Kasumi-1 (cell line): ENCODE results near the gene PCED1B.
"Not testable (repeated sequence)": the region's sequence is repeated elsewhere in the genome, so short reads cannot be mapped to it uniquely, and the experiment has no call there.

Experiments
- DNase-seq, 2 experiments: peaks; one replicate each; lab custom pipeline; 2025; lab: John Stamatoyannopoulos, UW

PCED1B gene

GRCh38 chr12:47088021-47088944 lies 8.9 kb downstream of the PCED1B start:
- no peak for DNase-seq

DNA sequence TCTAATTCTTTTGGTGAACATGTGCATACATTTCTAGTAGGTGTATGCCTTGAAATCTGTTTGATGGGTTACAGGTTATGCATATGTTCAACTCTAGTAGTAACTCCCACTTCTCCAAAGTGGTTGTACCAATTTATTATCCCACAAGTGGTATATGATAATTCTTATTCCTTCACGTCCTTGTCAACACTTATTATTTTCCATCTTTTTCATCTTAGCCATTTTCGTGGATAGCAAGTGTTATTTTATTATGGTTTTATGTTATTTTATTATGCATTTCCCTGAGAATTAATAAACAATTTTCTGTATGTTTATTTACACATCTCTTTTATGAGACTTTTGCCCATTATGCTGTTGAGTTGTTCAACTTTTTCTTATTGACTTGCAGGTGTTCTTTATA lies 11.6 kb downstream of the PCED1B start:
- DNase-seq = no peak

GRCh38 chr12:47094804-47095203 lies 15.4 kb downstream of the PCED1B start:
- DNase-seq = no peak

- no peak for DNase-seq
These were observed 16.2 kb downstream of the PCED1B start for GRCh38 chr12:47095446-47096236.

DNA sequence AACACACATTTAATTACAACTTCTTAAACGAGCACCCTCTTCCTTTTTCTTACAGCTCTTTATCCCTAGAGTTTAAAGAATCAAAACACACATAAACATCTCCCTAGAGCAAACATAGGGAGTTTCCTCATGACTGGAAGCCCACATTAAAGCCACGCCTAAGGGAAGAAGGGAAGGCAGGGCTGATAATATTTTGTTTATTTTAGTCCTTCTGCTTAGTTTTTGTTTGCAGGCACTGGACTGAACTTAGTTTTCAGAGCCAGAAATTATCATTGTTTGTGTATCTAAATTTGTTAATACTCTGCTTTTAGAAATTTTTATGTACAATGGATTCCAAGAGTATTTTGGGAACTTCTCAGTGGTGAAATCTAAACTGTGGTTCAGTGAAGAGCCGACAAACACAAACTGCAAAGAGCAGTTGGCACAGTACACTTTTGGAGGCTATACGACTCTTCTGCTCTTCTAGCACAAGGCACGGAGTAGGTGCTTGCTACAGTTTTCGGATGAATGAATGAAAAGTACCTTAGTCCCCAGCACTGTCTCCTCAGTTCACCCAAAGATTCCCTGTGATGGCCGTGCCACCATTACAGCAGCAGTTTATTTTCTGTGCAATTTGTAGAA lies 18.0 kb downstream of the PCED1B start:
- no peak for DNase-seq

DNA sequence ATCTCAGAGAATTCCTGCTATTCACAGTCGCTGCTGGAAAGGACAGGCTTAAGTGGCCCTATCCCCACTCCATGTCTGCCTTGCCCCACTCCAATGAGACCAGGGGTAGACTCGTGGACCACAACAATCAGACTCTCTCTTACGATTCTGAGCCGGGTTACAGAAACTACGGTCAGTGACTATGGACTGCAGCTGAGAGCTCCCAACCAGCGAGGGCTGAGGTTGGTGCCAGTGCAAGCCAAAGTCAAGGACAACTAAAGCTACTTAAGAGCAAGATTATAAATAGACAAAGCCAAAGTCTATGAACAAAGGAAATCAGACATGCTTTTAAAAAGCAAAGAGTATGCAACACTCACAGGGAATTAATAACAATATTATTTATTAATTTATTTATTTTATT lies 18.7 kb downstream of the PCED1B start:
- DNase-seq = no peak

- no peak for DNase-seq
These were observed 20.2 kb downstream of the PCED1B start for GRCh38 chr12:47099610-47100009.

- no peak for DNase-seq
These were observed 20.7 kb downstream of the PCED1B start for GRCh38 chr12:47100160-47100559.

DNA sequence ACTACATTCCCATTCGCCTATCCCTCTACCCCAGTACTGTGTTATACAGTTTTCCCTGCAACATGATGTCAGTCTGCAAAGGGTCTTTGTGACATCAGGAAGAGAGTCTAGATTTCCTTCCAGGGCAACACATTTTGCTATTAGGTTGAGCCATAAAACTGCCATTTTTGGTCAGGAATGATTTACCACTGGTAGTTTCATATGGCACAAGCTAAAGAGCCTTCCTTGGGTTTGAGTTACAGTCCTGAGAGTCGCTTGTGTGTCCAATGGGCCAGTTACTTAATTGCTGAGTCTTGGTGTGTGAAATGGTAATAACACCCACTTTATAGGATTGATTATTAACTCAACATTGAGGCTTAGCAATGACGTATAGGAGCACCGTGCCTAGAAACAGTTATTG lies 23.0 kb downstream of the PCED1B start:
- DNase-seq = no peak

DNA sequence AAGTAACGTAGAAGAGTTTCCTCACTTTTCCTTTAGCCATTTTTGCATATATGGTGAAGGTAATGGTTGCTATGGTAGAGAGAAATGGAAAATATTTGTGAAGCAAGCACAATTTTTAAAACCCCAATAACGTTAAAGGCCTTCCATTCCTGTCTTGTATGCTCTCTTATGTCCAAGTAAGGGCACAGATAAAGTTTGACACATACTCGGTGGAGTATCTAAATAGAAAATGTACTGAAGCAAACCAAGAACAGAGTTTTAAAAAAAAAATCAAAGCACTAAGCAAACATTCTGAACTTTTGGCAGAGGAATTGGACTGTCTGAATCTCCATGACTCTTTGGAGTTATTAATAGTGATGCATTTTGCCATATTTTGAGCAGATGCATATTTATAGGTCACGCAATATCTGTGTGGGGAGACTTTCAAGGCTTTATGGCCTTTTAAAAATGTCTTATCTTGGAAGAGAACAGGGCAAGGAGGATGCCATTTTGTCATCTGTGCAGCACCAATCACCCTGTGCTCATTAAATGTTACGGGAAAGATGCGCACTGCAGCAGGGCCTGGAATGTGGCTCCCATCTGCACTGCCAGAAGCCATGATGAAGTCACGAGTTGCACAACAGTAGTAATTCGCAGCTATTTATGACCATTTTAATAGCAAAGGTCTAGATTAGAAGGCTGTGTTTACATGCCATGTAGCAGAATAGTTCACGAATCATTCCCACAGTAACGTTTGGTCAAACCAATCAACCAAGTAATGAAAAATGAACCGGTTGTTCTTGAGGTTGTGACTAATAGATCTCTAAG lies 23.6 kb downstream of the PCED1B start:
- no peak for DNase-seq

GRCh38 chr12:47105914-47106674 lies 26.7 kb downstream of the PCED1B start:
- DNase-seq = no peak

- DNase-seq = no peak
These were observed 28.0 kb downstream of the PCED1B start for GRCh38 chr12:47107446-47107845.

DNA sequence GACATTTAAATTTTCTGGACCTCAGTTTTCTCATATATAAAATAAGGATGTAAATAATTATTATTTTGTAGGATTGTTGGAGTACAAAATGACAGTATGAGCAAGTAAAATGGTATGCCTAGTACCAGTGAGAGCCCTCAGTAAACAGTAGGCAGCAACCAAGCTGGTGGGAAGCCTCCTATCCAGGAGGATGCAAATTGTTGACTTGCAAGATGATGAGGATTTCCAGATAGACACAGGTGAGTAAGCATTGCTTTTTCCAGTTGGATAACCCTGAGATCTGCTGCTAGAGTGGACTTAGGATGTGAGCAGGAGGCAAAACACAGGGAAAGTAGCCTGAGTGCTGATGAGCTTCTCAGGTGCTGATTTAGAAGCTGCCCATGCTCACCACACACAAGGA lies 28.5 kb downstream of the PCED1B start:
- DNase-seq = no peak

DNA sequence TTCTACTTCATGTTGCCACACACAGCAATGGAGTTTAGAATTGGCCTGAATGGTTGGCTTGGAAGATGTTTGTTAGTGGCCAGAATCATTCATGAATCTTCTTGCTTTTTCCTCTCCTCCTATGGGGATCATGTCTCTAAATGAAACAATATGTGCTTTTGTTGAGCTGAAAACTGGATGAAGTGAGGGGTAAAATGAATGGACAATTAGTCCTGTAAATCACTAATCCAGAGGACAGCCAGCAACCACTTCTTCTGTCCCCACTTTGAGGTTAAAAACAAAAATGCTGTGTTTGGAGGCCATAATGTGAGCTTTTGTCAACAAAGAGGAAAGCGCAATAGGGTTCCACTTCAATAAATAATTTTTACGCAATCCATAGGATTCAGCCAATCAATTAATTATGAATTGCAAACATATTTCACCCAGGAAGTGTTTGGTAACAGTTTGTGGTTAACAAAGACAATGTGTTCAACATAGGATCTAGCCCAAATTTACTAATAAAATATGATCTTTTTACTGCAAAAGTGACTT lies 30.7 kb downstream of the PCED1B start:
- DNase-seq = no peak

GRCh38 chr12:47110718-47111391 lies 31.4 kb downstream of the PCED1B start:
- no peak for DNase-seq

DNA sequence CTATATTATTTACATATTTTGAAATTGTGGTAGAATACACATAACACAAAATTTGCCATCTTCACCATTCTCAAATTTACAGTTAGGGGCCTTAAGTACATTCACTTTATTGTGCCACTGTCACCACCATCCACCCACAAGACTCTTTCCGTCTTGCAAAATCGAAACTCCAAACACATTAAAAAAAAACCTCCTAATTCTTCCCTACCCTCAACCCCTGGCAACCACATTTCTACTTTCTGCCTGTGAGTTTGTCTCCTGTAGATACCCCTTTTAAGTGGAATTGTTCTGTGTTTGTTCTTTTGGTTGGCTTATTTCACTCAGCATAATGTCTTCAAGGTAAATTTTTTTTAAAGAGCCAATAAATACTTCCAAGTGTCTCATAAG lies 32.0 kb downstream of the PCED1B start:
- no peak for DNase-seq

- no peak for DNase-seq
These were observed 32.4 kb downstream of the PCED1B start for GRCh38 chr12:47111854-47112253.

DNA sequence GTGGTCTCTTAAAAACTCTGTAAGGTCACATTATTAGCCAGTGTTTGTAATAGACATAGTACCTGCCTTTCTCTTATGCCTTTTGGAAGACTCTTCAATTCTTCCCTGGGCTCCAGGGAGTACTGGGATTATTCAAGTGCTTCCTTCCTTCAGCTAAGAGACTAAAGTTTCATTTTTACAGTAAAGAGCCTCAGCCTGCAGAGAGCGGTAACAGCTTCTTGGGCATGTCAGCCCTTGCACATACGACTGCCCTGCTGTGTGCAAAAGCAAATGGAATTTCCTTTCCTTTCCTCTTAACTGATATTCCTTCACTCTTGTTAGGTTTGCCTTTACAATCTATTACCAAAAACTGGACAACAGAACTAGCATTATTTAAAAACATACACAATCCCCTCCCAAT lies 33.3 kb downstream of the PCED1B start:
- no peak for DNase-seq

GRCh38 chr12:47114481-47114892 lies 35.1 kb downstream of the PCED1B start:
- no peak for DNase-seq

GRCh38 chr12:47117305-47117704 lies 37.9 kb downstream of the PCED1B start:
- DNase-seq = not testable (repeated sequence)
